IPS-18c (cell line): Measurements from ENCODE around the gene DHRSX.
"Not testable (repeated sequence)": the region's sequence is repeated elsewhere in the genome, so short reads cannot be mapped to it uniquely, and the experiment has no call there.

Source experiments
- H3K4me3 ChIP-seq: 2 replicates; pipeline ENCODE4 v1.7.0; 2013; ENCODE audit warnings: low read depth, mild to moderate bottlenecking, low read length, moderate library complexity; ENCODE audit not compliant: insufficient read depth
- H3K9me3 ChIP-seq: one replicate; pipeline ENCODE4 v1.6.1; 2013; ENCODE audit warnings: mild to moderate bottlenecking, low read length, moderate library complexity; ENCODE audit not compliant: control insufficient read depth, insufficient read depth

DHRSX gene

DNA sequence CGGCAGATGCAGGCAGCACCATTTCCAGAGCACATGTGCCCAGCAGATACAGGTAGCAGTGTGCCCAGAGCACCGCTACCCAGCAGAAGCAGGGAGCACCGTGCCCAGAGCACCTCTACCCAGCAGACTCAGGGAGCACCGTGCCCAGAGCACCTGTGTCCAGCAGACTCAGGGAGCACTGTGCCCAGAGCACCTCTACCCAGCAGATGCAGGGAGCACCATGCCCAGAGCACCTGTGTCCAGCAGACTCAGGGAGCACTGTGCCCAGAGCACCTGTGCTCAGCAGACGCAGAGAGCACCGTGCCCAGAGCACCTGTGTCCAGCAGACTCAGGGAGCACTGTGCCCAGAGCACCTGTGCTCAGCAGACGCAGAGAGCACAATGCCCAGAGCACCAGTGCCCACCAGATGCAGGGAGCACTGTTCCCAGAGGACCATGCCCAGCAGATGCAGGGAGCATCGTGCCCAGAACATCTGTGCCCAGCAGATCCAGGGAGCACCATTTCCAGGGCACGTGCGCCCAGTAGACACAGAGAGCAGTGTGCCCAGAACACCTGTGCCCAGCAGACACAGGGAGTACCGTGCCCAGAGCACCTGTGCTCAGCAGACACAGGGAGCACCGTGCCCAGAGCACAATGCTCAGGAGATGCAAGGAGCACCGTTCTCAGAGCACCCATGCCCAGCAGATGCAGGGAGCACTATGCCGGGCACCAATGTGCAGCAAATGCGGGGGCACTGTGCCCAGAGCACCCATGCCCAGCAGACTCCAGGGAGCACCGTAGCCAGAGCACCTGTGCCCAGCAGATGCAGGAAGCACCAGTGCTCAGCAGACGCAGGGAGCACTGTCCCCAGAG lies 236.4 kb downstream of the DHRSX start:
- Histone ChIP-seq H3K4me3 (no peak overlapping the region), H3K9me3 (no peaks in the 10 kb centered on the region)

DNA sequence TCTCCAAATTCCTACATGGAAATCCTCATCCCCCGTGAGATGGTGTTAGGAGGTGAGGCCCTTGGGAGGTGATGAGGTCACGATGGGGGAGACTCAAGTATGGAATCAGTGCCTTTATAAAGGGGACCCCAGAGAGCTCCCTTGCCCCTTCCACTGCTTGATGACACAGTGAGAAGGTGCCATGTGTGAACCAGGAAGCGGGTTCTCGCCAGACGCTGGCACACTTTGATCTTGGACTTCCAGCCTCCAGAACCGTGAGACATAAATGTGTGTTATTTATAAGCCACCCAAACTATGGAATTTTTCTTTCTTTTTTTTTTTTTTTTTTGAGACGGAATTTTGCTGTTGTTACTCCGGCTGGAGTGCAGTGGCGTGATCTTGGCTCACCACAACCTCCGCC lies 237.6 kb downstream of the DHRSX start:
- no peak overlapping the region for H3K4me3 ChIP-seq
- H3K9me3 ChIP-seq = no peaks in the 10 kb centered on the region

- Histone ChIP-seq H3K9me3 (no peaks in the 10 kb centered on the region), H3K4me3 (no peak overlapping the region)
These were observed 238.1 kb downstream of the DHRSX start for GRCh38 chrX:2262668-2263055.

DNA sequence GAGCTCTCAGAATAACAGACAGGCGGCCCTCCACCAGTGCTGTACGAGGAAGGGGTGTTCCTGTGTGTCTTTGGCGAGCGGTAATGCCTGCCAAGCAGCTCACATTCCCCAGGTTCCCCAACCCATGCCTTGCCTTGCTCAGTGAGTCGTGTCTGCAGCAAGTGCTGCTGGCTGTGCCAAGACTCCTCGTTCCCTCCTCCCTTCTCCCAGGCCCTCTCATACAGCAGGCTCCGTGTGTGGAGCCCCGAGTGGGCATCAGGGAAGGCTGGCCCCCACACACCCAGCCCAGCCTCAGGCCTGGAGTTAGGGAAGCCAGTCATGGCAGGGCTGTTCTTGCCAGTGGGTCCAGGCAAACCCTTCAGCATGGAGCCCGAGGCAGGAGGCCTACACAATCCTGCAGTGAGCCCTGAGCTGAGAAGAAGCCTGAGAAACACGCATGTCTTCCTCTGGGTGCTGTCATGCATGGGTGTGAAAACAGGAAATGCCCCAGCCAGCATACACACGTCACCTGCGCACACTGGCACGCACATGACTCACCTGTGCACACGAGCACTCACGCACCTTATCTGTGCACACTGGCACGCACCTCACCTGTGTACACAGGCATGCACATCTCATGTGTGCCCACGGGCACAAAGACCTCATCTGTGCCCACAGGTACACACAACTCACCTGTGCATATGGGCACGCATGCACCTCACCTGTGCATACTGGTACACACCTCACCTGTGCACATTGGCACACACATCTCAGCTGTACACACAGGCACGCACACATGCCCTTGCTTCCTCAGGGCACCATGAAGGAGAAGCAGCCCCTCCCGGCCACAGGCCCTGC lies 238.7 kb downstream of the DHRSX start:
- no peak overlapping the region; the same call in 1 of the 2 replicates for H3K4me3 ChIP-seq
- H3K9me3 ChIP-seq = no peaks in the 10 kb centered on the region

GRCh38 chrX:2252331-2253065 lies 248.3 kb downstream of the DHRSX start:
- peaks cover 6% of the 10 kb centered on the region for H3K9me3 ChIP-seq
- H3K4me3 ChIP-seq = no peak overlapping the region

- Histone ChIP-seq H3K9me3 (peaks cover 6% of the 10 kb centered on the region), H3K4me3 (no peak overlapping the region)
These were observed 249.6 kb downstream of the DHRSX start for GRCh38 chrX:2251211-2251610.

GRCh38 chrX:2243913-2244460 lies 256.8 kb downstream of the DHRSX start:
- no peak overlapping the region for H3K4me3 ChIP-seq
- no peaks in the 10 kb centered on the region for H3K9me3 ChIP-seq

DNA sequence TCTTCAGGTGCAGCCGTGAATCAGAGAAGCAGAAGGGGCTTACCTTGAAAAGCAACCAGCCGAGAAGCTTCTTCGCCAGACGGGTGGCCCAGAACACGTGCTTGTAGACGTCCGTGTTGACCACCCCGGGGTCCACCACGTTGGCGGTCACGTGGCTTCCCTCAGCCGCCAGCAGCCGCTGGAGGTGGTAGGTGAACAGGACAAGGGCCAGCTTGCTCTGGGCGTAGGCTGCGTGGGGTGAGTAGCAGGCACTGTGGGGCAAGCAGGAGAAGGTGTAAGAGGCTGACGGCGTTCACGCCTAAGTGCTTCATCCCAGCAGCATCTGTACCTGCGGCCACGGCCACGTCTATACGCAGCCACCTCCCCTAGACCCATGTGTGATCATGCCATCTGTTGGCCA lies 257.8 kb downstream of the DHRSX start:
- H3K4me3 ChIP-seq = no peak overlapping the region
- no peaks in the 10 kb centered on the region for H3K9me3 ChIP-seq

GRCh38 chrX:2242326-2242725 lies 258.4 kb downstream of the DHRSX start:
- H3K4me3 ChIP-seq = no peak overlapping the region
- H3K9me3 ChIP-seq = no peaks in the 10 kb centered on the region

- not testable (repeated sequence) for H3K4me3 ChIP-seq, H3K9me3 ChIP-seq
These were observed 259.3 kb downstream of the DHRSX start for GRCh38 chrX:2241496-2241895.

DNA sequence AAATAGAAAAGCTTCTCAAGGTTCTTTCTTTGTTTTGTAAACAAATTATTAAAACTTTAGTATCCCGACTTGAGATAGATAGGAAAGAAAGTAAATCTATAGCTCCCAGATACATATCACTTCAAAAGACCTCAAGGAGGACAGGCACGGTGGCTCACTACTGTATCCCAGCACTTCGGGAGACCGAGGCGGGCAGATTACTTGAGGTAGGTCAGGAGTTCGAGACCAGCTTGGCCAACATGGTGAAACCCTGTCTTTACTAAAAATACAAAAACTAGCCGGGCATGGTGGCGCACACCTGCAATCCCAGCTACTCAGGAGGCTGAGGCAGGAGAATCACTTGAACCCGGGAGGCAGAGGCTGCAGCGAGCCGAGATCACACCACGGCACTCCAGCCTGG lies 260.0 kb downstream of the DHRSX start:
- H3K9me3 ChIP-seq, H3K4me3 ChIP-seq: not testable (repeated sequence)

GRCh38 chrX:2237976-2238375 lies 262.8 kb downstream of the DHRSX start:
- H3K9me3 ChIP-seq = no peaks in the 10 kb centered on the region
- H3K4me3 ChIP-seq = no peak overlapping the region

- Histone ChIP-seq H3K4me3 (no peak overlapping the region), H3K9me3 (no peaks in the 10 kb centered on the region)
These were observed 269.1 kb downstream of the DHRSX start for GRCh38 chrX:2231570-2232192.

GRCh38 chrX:2230457-2230856 lies 270.3 kb downstream of the DHRSX start:
- Histone ChIP-seq H3K9me3 (no peaks in the 10 kb centered on the region), H3K4me3 (no peak overlapping the region)

DNA sequence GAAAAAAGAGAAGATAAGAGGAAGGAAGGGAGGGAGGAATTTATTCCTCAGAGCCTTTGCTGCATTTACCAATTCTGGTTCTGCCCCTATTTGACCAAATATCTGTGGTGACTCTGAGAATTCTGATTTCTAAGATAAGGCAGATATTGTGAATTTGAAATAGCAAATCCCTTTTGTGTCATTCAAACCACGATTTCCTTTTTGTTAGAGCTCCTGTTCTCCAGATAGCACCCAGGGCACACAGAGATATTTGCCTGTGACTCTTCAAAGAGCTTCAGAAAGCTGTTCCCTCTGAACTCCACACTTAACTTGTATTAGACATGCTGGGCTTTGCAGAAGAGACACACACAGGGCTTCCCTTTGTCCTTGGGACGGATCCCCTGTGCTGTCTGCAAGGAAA lies 272.2 kb downstream of the DHRSX start:
- H3K4me3 ChIP-seq = no peak overlapping the region
- no peaks in the 10 kb centered on the region for H3K9me3 ChIP-seq

DNA sequence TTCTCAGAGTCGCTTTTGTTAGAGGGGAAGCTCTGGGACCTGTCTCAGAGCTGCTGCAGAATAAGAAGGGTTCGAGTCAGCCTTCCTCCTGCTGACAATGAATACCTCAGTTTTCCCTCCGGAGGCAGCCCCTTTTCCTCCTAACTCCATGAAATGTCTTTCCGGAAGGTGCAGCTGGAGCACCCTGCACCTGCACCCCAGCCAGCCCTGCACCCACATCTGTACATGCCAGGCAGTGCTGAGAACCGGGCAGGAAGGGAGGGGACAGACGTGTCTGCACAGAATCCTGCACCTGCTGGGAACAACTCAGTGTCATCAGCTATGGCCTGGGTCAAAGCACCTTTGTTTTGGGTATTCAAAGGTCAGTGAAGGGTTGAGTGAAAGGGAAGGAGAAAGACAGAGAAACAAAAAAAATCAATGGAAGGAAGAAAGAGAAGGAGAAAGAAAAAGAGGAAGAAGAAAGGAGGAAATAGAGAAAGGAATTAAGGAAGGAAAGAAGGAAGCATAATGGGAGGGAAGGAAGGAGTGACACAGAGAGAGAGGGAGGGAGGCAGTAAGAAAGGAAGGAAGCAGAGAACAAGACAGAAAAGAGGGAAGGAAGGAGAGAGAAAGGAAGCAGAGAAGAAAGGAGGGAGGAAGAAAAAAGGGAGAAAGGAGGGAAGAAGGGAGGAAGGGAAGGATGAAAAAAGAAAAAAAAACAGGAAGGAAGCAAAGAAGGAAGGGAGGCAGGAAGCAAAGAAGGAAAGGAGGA lies 273.7 kb downstream of the DHRSX start:
- H3K9me3 ChIP-seq = no peaks in the 10 kb centered on the region
- H3K4me3 ChIP-seq = no peak overlapping the region
